ENCODE data around the gene TACSTD2. TPM values are rescaled to one million over a fixed set of nuclear protein-coding genes. Genes with fewer than 3 reads are reported as not detected.
"Not testable (repeated sequence)": the region's sequence is repeated elsewhere in the genome, so short reads cannot be mapped to it uniquely, and the experiment has no call there.

Gene TACSTD2
- total and polyA plus RNA-seq, 4 experiments from 2014 or later: not detected

GRCh38 chr1:58566339-58566738 is 10.7 kb downstream of the TACSTD2 start:
- Mint-ChIP-seq H3K27me3 (peaks cover 26 to 38% of the 10 kb centered on the region in 2 donors), H3K4me1 (no peaks in the 10 kb centered on the region), H3K27ac (no peak overlapping the region), H3K36me3 (no peaks in the 10 kb centered on the region), H3K9me3 (peaks cover 0 to 4% (median 0%) of the 10 kb centered on the region in 8 donors), H3K4me3 (no peak overlapping the region)
- H3K4me1 ChIP-seq (ENCODE audit: insufficient read depth, low read length): no peaks in the 10 kb centered on the region
- peaks cover 4% of the 10 kb centered on the region for H3K27me3 ChIP-seq (ENCODE audit: insufficient read depth, low read length)
- H3K27ac ChIP-seq (ENCODE audit: low read depth, low read length): no peak overlapping the region
- ChIA-PET POLR2A (ENCODE audit: partially characterized antibody) (no interaction called here), CTCF (ENCODE audit: partially characterized antibody) (no interaction called here)
- no peak overlapping the region for H3K4me3 ChIP-seq (ENCODE audit: low read length in 2 of 2)
- intact Hi-C loops (cut with micrococcal nuclease): no loop called here
- H3K9me3 ChIP-seq (ENCODE audit: control insufficient read depth in 1 of 2, low read length in 2 of 2): no peaks in the 10 kb centered on the region
- H3K36me3 ChIP-seq (ENCODE audit: insufficient read depth, low read length): no peaks in the 10 kb centered on the region
- no peak for DNase-seq

GRCh38 chr1:58563715-58564114 is 13.3 kb downstream of the TACSTD2 start:
- H3K36me3 ChIP-seq (ENCODE audit: insufficient read depth, low read length); POLR2A ChIA-PET (ENCODE audit: partially characterized antibody); H3K27me3 ChIP-seq (ENCODE audit: insufficient read depth, low read length); H3K9me3 ChIP-seq (ENCODE audit: control insufficient read depth in 1 of 2, low read length in 2 of 2); H3K4me3 ChIP-seq (ENCODE audit: low read length in 2 of 2); DNase-seq; H3K4me1 Mint-ChIP-seq; CTCF ChIA-PET (ENCODE audit: partially characterized antibody); H3K27ac ChIP-seq (ENCODE audit: low read depth, low read length); H3K36me3 Mint-ChIP-seq; H3K27ac Mint-ChIP-seq; H3K4me1 ChIP-seq (ENCODE audit: insufficient read depth, low read length); H3K4me3 Mint-ChIP-seq; intact Hi-C loops (cut with micrococcal nuclease): not testable (repeated sequence)
- peaks cover 0 to 15% (median 5%) of the 10 kb centered on the region in 8 donors for H3K9me3 Mint-ChIP-seq
- H3K27me3 Mint-ChIP-seq: peaks cover 24 to 38% of the 10 kb centered on the region in 2 donors

DNA sequence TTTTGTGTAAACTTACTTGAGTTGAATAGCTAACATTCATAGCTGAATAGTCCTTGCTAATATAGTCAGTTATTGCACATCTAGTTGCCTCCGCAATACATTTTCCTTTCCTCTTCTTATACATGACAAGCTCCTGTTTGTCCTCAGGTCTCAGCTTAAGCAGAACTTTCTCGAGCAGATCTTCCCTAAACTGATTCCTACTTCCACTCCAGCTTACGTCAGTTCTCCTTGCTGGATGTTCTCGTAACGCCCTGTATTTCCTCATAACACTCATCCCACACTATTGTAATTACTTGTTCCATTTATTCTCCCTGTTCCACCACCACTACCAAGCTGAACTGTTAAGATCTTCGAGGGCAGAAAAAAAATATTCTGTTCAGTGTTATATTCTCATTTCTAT is 15.4 kb downstream of the TACSTD2 start:
- no peak overlapping the region for H3K27ac Mint-ChIP-seq
- CTCF ChIA-PET (ENCODE audit: partially characterized antibody): interaction anchor here (1.2 kb wide), 1 partner anchor 44 kb away, joined by 3 read pairs; no protein-coding TSS in a partner anchor

DNA sequence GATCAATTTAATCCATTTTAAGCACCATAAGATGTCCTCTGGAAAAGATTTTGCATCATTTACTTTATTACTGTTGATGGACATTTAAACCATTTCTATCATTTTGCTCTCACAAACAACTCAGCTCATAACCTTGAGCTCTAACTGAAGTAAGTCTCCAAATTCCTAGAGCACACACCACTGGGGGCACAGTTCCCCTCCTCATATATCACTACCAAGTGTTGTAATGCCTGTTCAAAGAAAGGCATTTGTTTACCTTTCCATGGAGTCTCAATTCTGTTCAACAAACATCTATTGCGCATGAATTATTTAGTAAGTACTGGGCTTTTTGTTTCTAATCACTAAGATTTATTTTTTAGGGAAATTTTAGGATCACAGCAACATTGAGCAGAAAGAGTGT is 21.7 kb downstream of the TACSTD2 start:
- Mint-ChIP-seq H3K27me3 (peaks cover 18 to 23% of the 10 kb centered on the region in 2 donors), H3K4me3 (no peak overlapping the region), H3K27ac (no peak overlapping the region), H3K9me3 (peaks cover 0 to 10% (median 4%) of the 10 kb centered on the region in 8 donors), H3K4me1 (no peaks in the 10 kb centered on the region), H3K36me3 (no peaks in the 10 kb centered on the region)
- intact Hi-C loops (cut with micrococcal nuclease): no loop called here
- H3K4me3 ChIP-seq (ENCODE audit: low read length in 2 of 2): no peak overlapping the region
- H3K27me3 ChIP-seq (ENCODE audit: insufficient read depth, low read length): no peaks in the 10 kb centered on the region
- no peak for DNase-seq
- H3K9me3 ChIP-seq (ENCODE audit: control insufficient read depth in 1 of 2, low read length in 2 of 2): peaks cover 0 to 3% of the 10 kb centered on the region in 2 donors
- H3K4me1 ChIP-seq (ENCODE audit: insufficient read depth, low read length): no peaks in the 10 kb centered on the region
- no peaks in the 10 kb centered on the region for H3K36me3 ChIP-seq (ENCODE audit: insufficient read depth, low read length)
- ChIA-PET CTCF (ENCODE audit: partially characterized antibody) (no interaction called here), POLR2A (ENCODE audit: partially characterized antibody) (no interaction called here)
- H3K27ac ChIP-seq (ENCODE audit: low read depth, low read length): no peak overlapping the region

More for the DNA sequence above, 15.4 kb downstream of the TACSTD2 start:
- Histone ChIP-seq H3K27ac (ENCODE audit: low read depth, low read length) (no peak overlapping the region), H3K36me3 (ENCODE audit: insufficient read depth, low read length) (no peaks in the 10 kb centered on the region), H3K4me3 (ENCODE audit: low read length in 2 of 2) (no peak overlapping the region), H3K27me3 (ENCODE audit: insufficient read depth, low read length) (no peaks in the 10 kb centered on the region), H3K9me3 (ENCODE audit: control insufficient read depth in 1 of 2, low read length in 2 of 2) (peaks cover 0 to 3% of the 10 kb centered on the region in 2 donors), H3K4me1 (ENCODE audit: insufficient read depth, low read length) (no peaks in the 10 kb centered on the region)
- DNase-seq: no peak
- H3K4me1 Mint-ChIP-seq: no peaks in the 10 kb centered on the region
- intact Hi-C loops (cut with micrococcal nuclease): no loop called here
- no peaks in the 10 kb centered on the region for H3K36me3 Mint-ChIP-seq
- H3K9me3 Mint-ChIP-seq: peaks cover 0 to 15% (median 5%) of the 10 kb centered on the region in 8 donors
- H3K4me3 Mint-ChIP-seq: no peak overlapping the region
- H3K27me3 Mint-ChIP-seq: peaks cover 22 to 40% of the 10 kb centered on the region in 2 donors
- POLR2A ChIA-PET (ENCODE audit: partially characterized antibody): no interaction called here

GRCh38 chr1:58551186-58552140 is 25.6 kb downstream of the TACSTD2 start:
- H3K9me3 ChIP-seq (ENCODE audit: control insufficient read depth in 1 of 2, low read length in 2 of 2): no peaks in the 10 kb centered on the region
- intact Hi-C loops (cut with micrococcal nuclease): no loop called here
- H3K27ac Mint-ChIP-seq: no peak overlapping the region
- no peaks in the 10 kb centered on the region for H3K9me3 Mint-ChIP-seq
- no peak overlapping the region for H3K4me3 Mint-ChIP-seq
- peaks cover 4 to 7% (median 6%) of the 10 kb centered on the region in 4 donors for H3K4me1 Mint-ChIP-seq
- ChIA-PET POLR2A (ENCODE audit: partially characterized antibody) (no interaction called here), CTCF (ENCODE audit: partially characterized antibody) (interaction anchor here (0.7 to 0.9 kb wide), 3 partner anchors 35 to 1718 kb away, joined by 3 to 5 read pairs (median 3); no protein-coding TSS in a partner anchor)
- no peak overlapping the region for H3K4me3 ChIP-seq (ENCODE audit: low read length in 2 of 2)
- no peak overlapping the region for H3K27ac ChIP-seq (ENCODE audit: low read depth, low read length)
- no peaks in the 10 kb centered on the region for H3K36me3 ChIP-seq (ENCODE audit: insufficient read depth, low read length)
- H3K4me1 ChIP-seq (ENCODE audit: insufficient read depth, low read length): peaks cover 4% of the 10 kb centered on the region
- no peaks in the 10 kb centered on the region for H3K27me3 ChIP-seq (ENCODE audit: insufficient read depth, low read length)
- no peak for DNase-seq
- peaks cover 7 to 13% of the 10 kb centered on the region in 2 donors for H3K27me3 Mint-ChIP-seq
- peaks cover 0 to 2% of the 10 kb centered on the region in 2 donors for H3K36me3 Mint-ChIP-seq

DNA sequence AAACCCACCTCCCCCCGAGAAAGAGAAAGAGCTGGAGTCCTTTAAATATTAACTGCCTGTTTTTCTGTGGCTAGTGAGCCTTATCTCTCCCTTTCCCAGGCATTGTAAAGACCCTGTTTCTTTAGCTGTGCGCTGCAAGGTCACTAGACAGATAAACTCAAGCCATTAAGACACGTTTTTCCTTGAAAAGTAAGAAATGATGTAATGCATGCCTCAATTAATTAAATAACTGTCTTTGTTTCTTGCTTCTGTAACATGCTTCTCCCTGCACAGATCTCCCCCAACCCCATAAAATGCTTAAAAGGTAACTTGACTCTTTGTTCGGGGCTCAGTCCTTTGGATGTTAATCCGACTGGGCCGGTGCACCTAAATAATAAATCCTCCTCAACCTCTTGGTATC is 27.8 kb downstream of the TACSTD2 start:
- DNase-seq; H3K36me3 ChIP-seq (ENCODE audit: insufficient read depth, low read length); H3K27me3 Mint-ChIP-seq; H3K27ac Mint-ChIP-seq; H3K4me3 ChIP-seq (ENCODE audit: low read length in 2 of 2); H3K36me3 Mint-ChIP-seq; H3K4me3 Mint-ChIP-seq; POLR2A ChIA-PET (ENCODE audit: partially characterized antibody); H3K27ac ChIP-seq (ENCODE audit: low read depth, low read length); H3K27me3 ChIP-seq (ENCODE audit: insufficient read depth, low read length); H3K9me3 Mint-ChIP-seq; H3K9me3 ChIP-seq (ENCODE audit: control insufficient read depth in 1 of 2, low read length in 2 of 2): not testable (repeated sequence)
- peaks cover 17% of the 10 kb centered on the region for H3K4me1 ChIP-seq (ENCODE audit: insufficient read depth, low read length)
- intact Hi-C loops (cut with micrococcal nuclease): loop anchor here (5.0 kb wide), 1 partner anchor 748 kb away; the partner anchor contains the start of gene FGGY
- CTCF ChIA-PET (ENCODE audit: partially characterized antibody): interaction anchor here (4.2 to 6.1 kb wide), 2 partner anchors 33 to 102 kb away, joined by 19 to 121 read pairs; no protein-coding TSS in a partner anchor
- H3K4me1 Mint-ChIP-seq: peaks cover 16 to 23% (median 19%) of the 10 kb centered on the region in 4 donors

DNA sequence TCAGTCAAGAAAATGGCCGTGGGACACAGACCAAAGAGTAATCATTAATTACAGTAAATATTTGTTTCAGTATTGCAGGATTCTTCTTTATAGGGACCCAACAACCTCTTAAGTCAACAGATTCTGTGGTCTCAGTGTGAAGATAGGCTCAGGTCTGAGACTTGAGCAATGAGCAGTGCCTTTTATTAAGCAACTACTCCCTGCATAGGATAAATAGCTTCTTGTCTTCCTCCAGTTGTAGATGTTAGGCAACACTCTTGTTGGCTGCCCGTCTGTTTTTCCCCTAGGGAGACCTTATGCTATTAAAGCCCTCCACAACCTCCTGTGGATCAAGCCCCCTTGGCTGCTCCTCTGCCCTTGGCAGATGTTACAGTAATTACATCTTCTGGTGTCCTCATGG is 28.7 kb downstream of the TACSTD2 start:
- intact Hi-C loops (cut with micrococcal nuclease): loop anchor here (5.0 kb wide), 1 partner anchor 749 kb away; the partner anchor contains the start of gene FGGY
- ChIA-PET POLR2A (ENCODE audit: partially characterized antibody) (no interaction called here), CTCF (ENCODE audit: partially characterized antibody) (interaction anchor here (1.0 to 6.1 kb wide), 4 partner anchors 24 to 1210 kb away, joined by 3 to 121 read pairs (median 13); no protein-coding TSS in a partner anchor)
- Mint-ChIP-seq H3K36me3 (peaks cover 0 to 7% of the 10 kb centered on the region in 2 donors), H3K9me3 (no peaks in the 10 kb centered on the region), H3K4me1 (peaks cover 18 to 32% (median 20%) of the 10 kb centered on the region in 4 donors), H3K4me3 (no peak overlapping the region), H3K27me3 (peaks cover 5 to 6% of the 10 kb centered on the region in 2 donors), H3K27ac (peak overlapping the region in 1 of 7 donors; percentile 46)
- DNase-seq: no peak
- Histone ChIP-seq H3K4me1 (ENCODE audit: insufficient read depth, low read length) (peaks cover 17% of the 10 kb centered on the region), H3K36me3 (ENCODE audit: insufficient read depth, low read length) (no peaks in the 10 kb centered on the region), H3K4me3 (ENCODE audit: low read length in 2 of 2) (no peak overlapping the region), H3K27ac (ENCODE audit: low read depth, low read length) (no peak overlapping the region), H3K27me3 (ENCODE audit: insufficient read depth, low read length) (no peaks in the 10 kb centered on the region), H3K9me3 (ENCODE audit: control insufficient read depth in 1 of 2, low read length in 2 of 2) (no peaks in the 10 kb centered on the region)

All from CD4-positive, alpha-beta memory T cell (primary cell).